HepG2 (cell line): ENCODE results near the gene ATRN. TPM values are rescaled to one million over a fixed set of nuclear protein-coding genes. Genes with fewer than 3 reads are reported as not detected.
A peak's percentile ranks its signal among the peaks of the same experiment; 100 is the strongest.

Source experiments
- ASH2L ChIP-seq: fragments of 300-600, 200-600 bp; sonication (generic); IDR thresholded peaks from 2 replicates; pipeline ENCODE4 v1.7.0; 2017; ENCODE audit warnings: low read depth, mild to moderate bottlenecking, moderate library complexity, mixed read lengths, low read length; ENCODE audit not compliant: insufficient read length
- CBX2 ChIP-seq, 2 experiments: fragments of 200-600 bp in 1 of 2; sonication (generic); formaldehyde crosslinking in 1 of 2; IDR thresholded peaks; 2 replicates each; pipeline versions ENCODE4 v1.7.0 to v1.8.1; 2018 to 2022; ENCODE audit warnings: low read depth in 2 of 2, low read length in 1 of 2, mild to moderate bottlenecking in 1 of 2, missing genetic modification reagents in 1 of 2
- DNMT3B ChIP-seq: conservative IDR thresholded peaks from 2 replicates; pipeline ENCODE4 v1.6.1; 2016; ENCODE audit warnings: missing biosample characterization, control low read depth
- ETV6 ChIP-seq: sonication (generic); formaldehyde crosslinking; conservative IDR thresholded peaks from 2 replicates; pipeline ENCODE4 v1.4.0; 2020; ENCODE audit warnings: missing genetic modification reagents
- HHEX ChIP-seq: IDR thresholded peaks from 2 replicates; pipeline ENCODE4 v1.6.1; 2016; ENCODE audit warnings: control low read depth
- RARA ChIP-seq: IDR thresholded peaks from 2 replicates; pipeline ENCODE4 v1.6.1; 2016; ENCODE audit warnings: missing genetic modification reagents, missing compliant biosample characterization
- RCOR2 ChIP-seq: IDR thresholded peaks from 2 replicates; pipeline ENCODE4 v1.6.1; 2016; ENCODE audit warnings: missing biosample characterization, missing genetic modification reagents
- REL ChIP-seq: sonication (generic); formaldehyde crosslinking; conservative IDR thresholded peaks from 2 replicates; pipeline ENCODE4 v1.8.0; 2022; ENCODE audit warnings: mild to moderate bottlenecking, missing genetic modification reagents, moderate library complexity
- REPIN1 ChIP-seq: sonication (generic); formaldehyde crosslinking; IDR thresholded peaks from 2 replicates; pipeline ENCODE4 v1.8.0; 2022; ENCODE audit warnings: missing genetic modification reagents, low read depth, mild to moderate bottlenecking, borderline replicate concordance
- RFX5 ChIP-seq: IDR thresholded peaks from 2 replicates; pipeline ENCODE4 v1.6.1; 2011; ENCODE audit warnings: low read depth, low read length, improper control_type of control experiment
- SP2 ChIP-seq: sonication (generic); formaldehyde crosslinking; IDR thresholded peaks from 2 replicates; pipeline ENCODE4 v1.5.1; 2020; ENCODE audit warnings: mild to moderate bottlenecking, missing genetic modification reagents
- TCF12 ChIP-seq, 2 experiments: fragments of 450-650 bp in 1 of 2; sonication (generic) in 1 of 2; formaldehyde crosslinking in 1 of 2; IDR thresholded peaks; 2 replicates each; pipeline versions ENCODE4 v1.6.1 to v1.8.0; 2017 to 2022; ENCODE audit warnings: antibody characterized with exemption in 1 of 2, mild to moderate bottlenecking in 1 of 2, missing genetic modification reagents in 1 of 2, moderate library complexity in 1 of 2
- ZNF12 ChIP-seq: sonication (generic); formaldehyde crosslinking; IDR thresholded peaks from 2 replicates; pipeline ENCODE4 v1.5.0; 2020; ENCODE audit warnings: missing genetic modification reagents
- ZNF124 ChIP-seq: sonication (generic); formaldehyde crosslinking; IDR thresholded peaks from 2 replicates; pipeline ENCODE4 v1.4.0; 2020; ENCODE audit warnings: missing genetic modification reagents
- ZNF235 ChIP-seq: sonication (generic); formaldehyde crosslinking; IDR thresholded peaks from 2 replicates; pipeline ENCODE4 v1.8.1; 2023; ENCODE audit warnings: mild to moderate bottlenecking, missing genetic modification reagents, borderline replicate concordance
- ZNF550 ChIP-seq: sonication (generic); formaldehyde crosslinking; IDR thresholded peaks from 2 replicates; pipeline ENCODE4 v1.4.0; 2020; ENCODE audit warnings: mild to moderate bottlenecking, missing genetic modification reagents, borderline replicate concordance
- ZNF619 ChIP-seq: sonication (generic); formaldehyde crosslinking; IDR thresholded peaks from 2 replicates; pipeline ENCODE4 v1.4.0; 2020; ENCODE audit warnings: mild to moderate bottlenecking, missing genetic modification reagents
- ZNF737 ChIP-seq: sonication (generic); formaldehyde crosslinking; IDR thresholded peaks from 2 replicates; pipeline ENCODE4 v1.5.0; 2020; ENCODE audit warnings: missing genetic modification reagents, mild to moderate bottlenecking, borderline replicate concordance
- ZNF766 ChIP-seq: sonication (generic); formaldehyde crosslinking; IDR thresholded peaks from 2 replicates; pipeline ENCODE4 v1.5.0; 2020; ENCODE audit warnings: missing genetic modification reagents, borderline replicate concordance
- ZNF788 ChIP-seq: sonication (generic); formaldehyde crosslinking; IDR thresholded peaks from 2 replicates; pipeline ENCODE4 v1.5.0; 2020; ENCODE audit warnings: mild to moderate bottlenecking, missing genetic modification reagents, borderline replicate concordance
- ZSCAN31 ChIP-seq: sonication (generic); formaldehyde crosslinking; IDR thresholded peaks from 2 replicates; pipeline ENCODE4 v1.5.0; 2020; ENCODE audit warnings: low read depth, mild to moderate bottlenecking, missing genetic modification reagents
- ZSCAN9 ChIP-seq: IDR thresholded peaks from 2 replicates; pipeline ENCODE4 v1.6.1; 2016; ENCODE audit warnings: borderline replicate concordance
- polyA plus RNA-seq, 8 experiments: library from polyadenylated mRNA; depleted of rRNA in 3 of 8; stranded (reverse) in 7 of 8; unstranded in 1 of 8; fragments of >200 nt; fragmentation: Illumina TruSeq in 4 of 8; extraction: Trizol in 4 of 8; gene quantifications; 2 replicates each; pipeline versions ENCODE4 v1.2.1 to v1.2.3, GENCODE V29; 2011 to 2016; ENCODE audit warnings: low read depth in 4 of 8, missing spikeins in 1 of 8, mixed read lengths in 1 of 8; ENCODE audit not compliant: insufficient read depth in 1 of 8
- total RNA-seq, 5 experiments: library from RNA; depleted of rRNA; stranded (reverse); fragments of >200 nt; fragmentation: Illumina TruSeq; extraction: Trizol; gene quantifications; 2 replicates each; pipeline ENCODE4 v1.2.3, GENCODE V29; 2016; ENCODE audit warnings: low read depth in 1 of 5
- TF ChIP-seq, protein P1 (sequence below): sonication (generic); formaldehyde crosslinking; IDR thresholded peaks from 2 replicates; pipeline ENCODE4 v1.9.0; 2021; ENCODE audit warnings: missing genetic modification reagents, borderline replicate concordance
- TF ChIP-seq, protein P2 (sequence below): sonication (generic); formaldehyde crosslinking; IDR thresholded peaks from 2 replicates; pipeline ENCODE4 v1.8.1; 2023; ENCODE audit warnings: mild to moderate bottlenecking, missing genetic modification reagents, borderline replicate concordance
- TF ChIP-seq, protein P3 (sequence below): sonication (generic); formaldehyde crosslinking; IDR thresholded peaks from 2 replicates; pipeline ENCODE4 v1.4.0; 2020; ENCODE audit warnings: missing genetic modification reagents

Gene ATRN
- total and polyA plus RNA-seq, 2 of the 13 experiments (the other 11 are each of a cell fraction or from before 2014, with no cell fraction given), result 44.2 to 81.1 TPM

DNA sequence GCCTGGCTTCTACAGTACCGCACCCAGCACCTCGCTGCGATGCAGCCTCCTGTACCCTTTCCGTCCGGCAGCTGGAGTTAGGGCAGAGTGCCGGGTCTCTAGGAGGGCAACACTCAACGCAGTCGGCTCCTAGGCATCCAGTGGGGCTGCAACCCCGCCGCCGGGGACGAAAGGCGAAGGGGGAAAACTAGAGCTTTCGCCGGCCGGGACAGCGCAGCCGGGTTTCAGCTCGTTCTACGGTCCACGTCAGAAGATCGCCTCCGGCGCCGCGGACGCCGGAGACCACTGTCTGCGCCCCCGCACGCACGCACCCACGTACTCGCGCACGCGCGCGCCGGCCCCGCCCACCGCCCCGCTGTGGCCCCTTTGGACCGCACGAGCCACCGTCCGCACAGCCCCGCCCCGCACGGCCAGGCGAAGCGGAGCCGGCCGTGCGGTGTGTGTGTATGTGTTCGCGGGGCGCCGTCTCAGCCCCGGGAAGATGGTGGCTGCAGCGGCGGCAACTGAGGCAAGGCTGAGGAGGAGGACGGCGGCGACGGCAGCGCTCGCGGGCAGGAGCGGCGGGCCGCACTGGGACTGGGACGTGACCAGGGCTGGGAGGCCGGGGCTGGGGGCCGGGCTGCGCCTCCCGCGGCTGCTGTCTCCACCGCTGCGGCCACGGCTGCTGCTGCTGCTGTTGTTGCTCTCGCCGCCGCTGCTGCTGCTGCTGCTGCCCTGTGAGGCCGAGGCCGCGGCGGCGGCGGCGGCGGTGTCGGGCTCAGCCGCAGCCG is at the start of gene ATRN (continued):
- TF ChIP-seq, protein P1, sequence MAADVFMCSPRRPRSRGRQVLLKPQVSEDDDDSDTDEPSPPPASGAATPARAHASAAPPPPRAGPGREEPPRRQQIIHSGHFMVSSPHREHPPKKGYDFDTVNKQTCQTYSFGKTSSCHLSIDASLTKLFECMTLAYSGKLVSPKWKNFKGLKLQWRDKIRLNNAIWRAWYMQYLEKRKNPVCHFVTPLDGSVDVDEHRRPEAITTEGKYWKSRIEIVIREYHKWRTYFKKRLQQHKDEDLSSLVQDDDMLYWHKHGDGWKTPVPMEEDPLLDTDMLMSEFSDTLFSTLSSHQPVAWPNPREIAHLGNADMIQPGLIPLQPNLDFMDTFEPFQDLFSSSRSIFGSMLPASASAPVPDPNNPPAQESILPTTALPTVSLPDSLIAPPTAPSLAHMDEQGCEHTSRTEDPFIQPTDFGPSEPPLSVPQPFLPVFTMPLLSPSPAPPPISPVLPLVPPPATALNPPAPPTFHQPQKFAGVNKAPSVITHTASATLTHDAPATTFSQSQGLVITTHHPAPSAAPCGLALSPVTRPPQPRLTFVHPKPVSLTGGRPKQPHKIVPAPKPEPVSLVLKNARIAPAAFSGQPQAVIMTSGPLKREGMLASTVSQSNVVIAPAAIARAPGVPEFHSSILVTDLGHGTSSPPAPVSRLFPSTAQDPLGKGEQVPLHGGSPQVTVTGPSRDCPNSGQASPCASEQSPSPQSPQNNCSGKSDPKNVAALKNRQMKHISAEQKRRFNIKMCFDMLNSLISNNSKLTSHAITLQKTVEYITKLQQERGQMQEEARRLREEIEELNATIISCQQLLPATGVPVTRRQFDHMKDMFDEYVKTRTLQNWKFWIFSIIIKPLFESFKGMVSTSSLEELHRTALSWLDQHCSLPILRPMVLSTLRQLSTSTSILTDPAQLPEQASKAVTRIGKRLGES, result peak; percentile 37; the same call in 1 of the 2 replicates
- TF ChIP-seq RCOR2 (CRISPR knock-in tag) (peak; percentile 38; the same call in 1 of the 2 replicates), ZNF766 (CRISPR knock-in tag) (peak; percentile 71; the same call in 1 of the 2 replicates), ZSCAN9 (CRISPR knock-in tag) (peak; percentile 91), ZNF788 (CRISPR knock-in tag) (peak; percentile 78), ZNF737 (peak; percentile 87; the same call in 1 of the 2 replicates), DNMT3B (CRISPR knock-in tag) (peak; percentile 74; the same call in 1 of the 2 replicates), ZNF124 (peak; percentile 94; the same call in 1 of the 2 replicates), HHEX (CRISPR knock-in tag) (no peak), SP2 (CRISPR knock-in tag) (peak; percentile 61), TCF12 (IDR thresholded peaks at IDR 0.05) (no peak), TCF12 (CRISPR knock-in tag; IDR thresholded peaks at IDR 0.05) (peak; percentile 91), REPIN1 (peak; percentile 98), ZNF235 (CRISPR knock-in tag) (peak; percentile 99), ZNF12 (peak; percentile 84), ZNF619 (CRISPR knock-in tag) (peak; percentile 82; the same call in 1 of the 2 replicates), REL (CRISPR knock-in tag) (peak; percentile 87; the same call in 1 of the 2 replicates), RARA (CRISPR knock-in tag) (peak; percentile 54), RFX5 (0 out of 2 replicates have a peak, but pooled peaks have one; percentile 7), ASH2L (peak; percentile 99), ZNF550 (CRISPR knock-in tag) (no peak; the same call in 1 of the 2 replicates), CBX2 (IDR thresholded peaks at IDR 0.05; ENCODE audit: low read depth, low read length) (no peak), CBX2 (CRISPR knock-in tag; IDR thresholded peaks at IDR 0.05; ENCODE audit: low read depth) (0 out of 2 replicates have a peak, but pooled peaks have one; percentile 67), ZSCAN31 (CRISPR knock-in tag) (peak; percentile 99), ETV6 (CRISPR knock-in tag) (peak; percentile 64; the same call in 1 of the 2 replicates)
- TF ChIP-seq, protein P2, sequence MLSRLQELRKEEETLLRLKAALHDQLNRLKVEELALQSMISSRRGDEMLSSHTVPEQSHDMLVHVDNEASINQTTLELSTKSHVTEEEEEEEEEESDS (CRISPR knock-in tag), result peak; percentile 96; the same call in 1 of the 2 replicates
- TF ChIP-seq, protein P3, sequence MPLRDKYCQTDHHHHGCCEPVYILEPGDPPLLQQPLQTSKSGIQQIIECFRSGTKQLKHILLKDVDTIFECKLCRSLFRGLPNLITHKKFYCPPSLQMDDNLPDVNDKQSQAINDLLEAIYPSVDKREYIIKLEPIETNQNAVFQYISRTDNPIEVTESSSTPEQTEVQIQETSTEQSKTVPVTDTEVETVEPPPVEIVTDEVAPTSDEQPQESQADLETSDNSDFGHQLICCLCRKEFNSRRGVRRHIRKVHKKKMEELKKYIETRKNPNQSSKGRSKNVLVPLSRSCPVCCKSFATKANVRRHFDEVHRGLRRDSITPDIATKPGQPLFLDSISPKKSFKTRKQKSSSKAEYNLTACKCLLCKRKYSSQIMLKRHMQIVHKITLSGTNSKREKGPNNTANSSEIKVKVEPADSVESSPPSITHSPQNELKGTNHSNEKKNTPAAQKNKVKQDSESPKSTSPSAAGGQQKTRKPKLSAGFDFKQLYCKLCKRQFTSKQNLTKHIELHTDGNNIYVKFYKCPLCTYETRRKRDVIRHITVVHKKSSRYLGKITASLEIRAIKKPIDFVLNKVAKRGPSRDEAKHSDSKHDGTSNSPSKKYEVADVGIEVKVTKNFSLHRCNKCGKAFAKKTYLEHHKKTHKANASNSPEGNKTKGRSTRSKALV, result no peak
